Measurements from ENCODE around the gene ELFN1.

GRCh38 chr7:1700086-1700485 lies 30.0 kb downstream of the ELFN1 start:
- TF ChIP-seq POLR2A (IDR thresholded peaks at IDR 0.05), result no peak
- TF ChIP-seq CTCF (IDR thresholded peaks at IDR 0.05), result no peak
